HUES64 (cell line): Measurements from ENCODE around the gene PACSIN3.
"Not testable (repeated sequence)": the region's sequence is repeated elsewhere in the genome, so short reads cannot be mapped to it uniquely, and the experiment has no call there.

Experiments used
- H3K27ac ChIP-seq: 2 replicates; pipeline ENCODE4 v1.7.0; 2013; ENCODE audit warnings: low read depth, low read length, inconsistent platforms
- H3K27me3 ChIP-seq: 2 replicates; pipeline ENCODE4 v1.6.1; 2013; ENCODE audit warnings: mild to moderate bottlenecking, low read length; ENCODE audit not compliant: insufficient read depth
- H3K36me3 ChIP-seq: 2 replicates; pipeline ENCODE4 v1.6.1; 2013; ENCODE audit warnings: mild to moderate bottlenecking, low read length; ENCODE audit not compliant: insufficient read depth
- H3K4me1 ChIP-seq: 2 replicates; pipeline ENCODE4 v1.6.1; 2013; ENCODE audit warnings: mild to moderate bottlenecking, low read length, moderate library complexity; ENCODE audit not compliant: insufficient read depth
- H3K4me3 ChIP-seq: 2 replicates; pipeline ENCODE4 v1.5.1; 2013; ENCODE audit warnings: mild to moderate bottlenecking, low read length, moderate library complexity
- H3K9ac ChIP-seq: 2 replicates; pipeline ENCODE4 v1.6.1; 2013; ENCODE audit warnings: mild to moderate bottlenecking, low read depth, low read length
- H3K9me3 ChIP-seq: 2 replicates; pipeline ENCODE4 v1.6.1; 2013; ENCODE audit warnings: low read depth, low read length; ENCODE audit not compliant: insufficient read depth
- WGBS: fragments of 150-250, 120-280 bp; methylation state at CpG from one replicate; pipeline ENCODE4 v1.1.7; 2013; ENCODE audit warnings: missing lambda C conversion rate; 5-methylcytosine and 5-hydroxymethylcytosine counted together

PACSIN3 gene

DNA sequence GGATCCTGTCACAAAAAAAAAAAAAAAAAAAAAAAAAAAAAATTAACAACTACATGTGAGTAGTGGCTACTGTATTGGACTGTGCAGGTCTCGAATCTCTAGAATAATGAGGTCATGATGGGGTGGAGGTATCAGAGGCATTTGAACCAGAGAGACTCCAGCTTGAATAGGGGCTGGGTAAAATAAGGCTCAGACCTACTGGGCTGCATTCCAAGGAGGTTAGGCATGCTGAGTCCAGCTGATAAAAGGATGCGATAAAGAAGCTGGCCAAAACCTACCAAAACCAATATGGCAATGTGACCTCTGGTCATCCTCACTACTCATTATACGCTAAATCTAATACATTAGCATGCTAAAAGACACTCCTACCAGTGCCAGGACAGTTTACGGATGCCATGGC is 5.9 kb upstream of the PACSIN3 start:
- Histone ChIP-seq H3K27ac (no peak overlapping the region), H3K4me3 (no peak overlapping the region), H3K4me1 (peaks cover 8% of the 10 kb centered on the region; the same call in 1 of the 2 replicates), H3K9me3 (no peaks in the 10 kb centered on the region), H3K36me3 (no peaks in the 10 kb centered on the region), H3K27me3 (peaks cover 14% of the 10 kb centered on the region), H3K9ac (no peak overlapping the region)
- 91% methylated on average over 4 of the region's 4 CpGs for WGBS

GRCh38 chr11:47191137-47191536 is 4.9 kb upstream of the PACSIN3 start:
- H3K9ac ChIP-seq, H3K9me3 ChIP-seq, H3K27ac ChIP-seq, H3K4me1 ChIP-seq, H3K36me3 ChIP-seq, H3K4me3 ChIP-seq: not testable (repeated sequence)
- peaks cover 21% of the 10 kb centered on the region for H3K27me3 ChIP-seq
- 93% methylated on average over 10 of the region's 10 CpGs for WGBS

- no peaks in the 10 kb centered on the region for H3K36me3 ChIP-seq
- WGBS, result 90% methylated on average over 11 of the region's 11 CpGs
- H3K4me1 ChIP-seq, result peaks cover 8% of the 10 kb centered on the region; the same call in 1 of the 2 replicates
- H3K4me3 ChIP-seq, result no peak overlapping the region
- H3K27ac ChIP-seq, result no peak overlapping the region
- no peak overlapping the region for H3K9ac ChIP-seq
- H3K27me3 ChIP-seq, result peaks cover 21% of the 10 kb centered on the region
- no peaks in the 10 kb centered on the region for H3K9me3 ChIP-seq
Measured at GRCh38 chr11:47189100-47189834, 3.0 kb upstream of the PACSIN3 start.

DNA sequence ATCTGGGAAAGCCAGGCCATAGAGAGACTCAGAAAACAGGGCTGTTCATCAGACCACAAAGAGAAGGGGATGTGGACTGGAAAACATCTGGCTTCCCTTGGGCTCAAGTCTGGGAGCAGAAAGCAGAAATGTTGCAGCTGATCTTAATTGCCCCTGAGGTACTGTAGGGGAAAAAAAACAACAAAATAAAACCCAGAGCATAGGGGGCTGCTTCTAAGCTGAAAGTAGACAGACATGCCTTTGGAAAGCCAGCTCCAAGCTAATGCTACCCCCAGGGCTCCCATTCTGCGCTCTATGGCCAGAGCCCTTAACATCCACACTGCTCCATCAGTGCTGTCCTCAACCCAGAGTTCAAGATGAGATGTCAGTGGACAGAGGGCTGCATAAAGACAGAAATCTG is 2.0 kb upstream of the PACSIN3 start:
- 83% methylated on average over 1 of the region's 1 CpG for WGBS
- no peak overlapping the region for H3K9ac ChIP-seq

GRCh38 chr11:47187723-47188122 is 1.5 kb upstream of the PACSIN3 start:
- Histone ChIP-seq H3K9me3 (no peaks in the 10 kb centered on the region), H3K9ac (peak overlapping the region; percentile 80), H3K4me3 (peak overlapping the region; percentile 75), H3K4me1 (peaks cover 5% of the 10 kb centered on the region; the same call in 1 of the 2 replicates), H3K27me3 (peaks cover 21% of the 10 kb centered on the region), H3K36me3 (no peaks in the 10 kb centered on the region), H3K27ac (peak overlapping the region; percentile 67; the same call in 1 of the 2 replicates)
- 40% methylated on average over 5 of the region's 5 CpGs for WGBS

More for the DNA sequence above, 2.0 kb upstream of the PACSIN3 start:
- Histone ChIP-seq H3K4me1 (peaks cover 5% of the 10 kb centered on the region; the same call in 1 of the 2 replicates), H3K27me3 (peaks cover 21% of the 10 kb centered on the region), H3K9me3 (no peaks in the 10 kb centered on the region), H3K4me3 (no peak overlapping the region), H3K36me3 (no peaks in the 10 kb centered on the region), H3K27ac (no peak overlapping the region)

DNA sequence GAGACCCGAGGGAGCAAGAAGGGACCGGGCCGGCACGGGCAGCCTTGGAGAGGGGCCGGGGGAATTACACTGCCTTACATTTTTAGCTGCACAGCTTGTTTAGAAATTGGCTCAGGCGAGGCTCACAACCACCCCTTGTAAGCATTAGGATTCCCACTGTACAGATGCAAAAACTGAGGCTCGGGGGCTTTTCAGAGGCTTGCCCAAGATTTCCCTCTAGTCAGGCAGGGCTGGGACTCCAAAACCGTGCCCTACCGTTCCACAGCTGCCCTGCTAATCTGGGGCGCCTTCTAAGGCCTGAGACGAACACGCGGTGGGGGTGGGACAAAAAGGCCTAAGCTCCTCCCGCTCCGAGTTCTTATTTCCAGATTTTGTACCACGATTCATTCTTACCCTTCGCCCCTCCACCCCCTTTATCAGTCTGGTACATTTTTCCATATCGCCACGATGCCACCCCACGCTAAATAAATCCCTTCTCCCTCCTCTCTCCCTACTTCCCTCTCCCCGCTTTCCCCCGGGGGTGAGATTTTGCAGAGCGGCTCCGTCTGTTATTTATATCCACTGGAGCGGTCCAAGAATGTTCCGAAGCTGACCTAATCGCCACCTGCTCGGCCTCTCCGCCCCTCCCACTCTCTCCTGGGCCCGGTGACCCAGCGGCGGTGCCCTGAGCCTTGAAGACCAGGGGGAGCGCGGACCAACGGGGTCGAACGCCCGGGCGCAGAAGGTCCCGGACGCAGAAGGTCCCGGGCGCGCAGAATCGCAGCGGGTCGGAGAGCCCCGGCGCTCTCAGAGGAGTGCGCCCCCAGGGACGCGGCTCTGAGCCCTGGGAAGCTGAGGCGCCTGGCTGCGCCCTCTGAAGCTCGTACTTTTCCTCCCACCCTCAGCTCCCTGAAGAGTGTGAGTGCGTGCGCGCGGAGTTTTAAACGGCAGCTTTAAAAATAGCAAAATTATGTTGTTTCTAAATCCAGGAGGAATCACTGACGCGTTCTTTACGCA is 764 bp upstream of the PACSIN3 start:
- no peaks in the 10 kb centered on the region for H3K9me3 ChIP-seq
- H3K9ac ChIP-seq, result peak overlapping the region; percentile 80
- H3K4me3 ChIP-seq, result peak overlapping the region; percentile 75
- WGBS, result 1% methylated on average over 62 of the region's 63 CpGs
- H3K4me1 ChIP-seq, result peaks cover 5% of the 10 kb centered on the region; the same call in 1 of the 2 replicates
- peaks cover 21% of the 10 kb centered on the region for H3K27me3 ChIP-seq
- no peaks in the 10 kb centered on the region; the same call in 1 of the 2 replicates for H3K36me3 ChIP-seq
- peak overlapping the region; percentile 84 for H3K27ac ChIP-seq

DNA sequence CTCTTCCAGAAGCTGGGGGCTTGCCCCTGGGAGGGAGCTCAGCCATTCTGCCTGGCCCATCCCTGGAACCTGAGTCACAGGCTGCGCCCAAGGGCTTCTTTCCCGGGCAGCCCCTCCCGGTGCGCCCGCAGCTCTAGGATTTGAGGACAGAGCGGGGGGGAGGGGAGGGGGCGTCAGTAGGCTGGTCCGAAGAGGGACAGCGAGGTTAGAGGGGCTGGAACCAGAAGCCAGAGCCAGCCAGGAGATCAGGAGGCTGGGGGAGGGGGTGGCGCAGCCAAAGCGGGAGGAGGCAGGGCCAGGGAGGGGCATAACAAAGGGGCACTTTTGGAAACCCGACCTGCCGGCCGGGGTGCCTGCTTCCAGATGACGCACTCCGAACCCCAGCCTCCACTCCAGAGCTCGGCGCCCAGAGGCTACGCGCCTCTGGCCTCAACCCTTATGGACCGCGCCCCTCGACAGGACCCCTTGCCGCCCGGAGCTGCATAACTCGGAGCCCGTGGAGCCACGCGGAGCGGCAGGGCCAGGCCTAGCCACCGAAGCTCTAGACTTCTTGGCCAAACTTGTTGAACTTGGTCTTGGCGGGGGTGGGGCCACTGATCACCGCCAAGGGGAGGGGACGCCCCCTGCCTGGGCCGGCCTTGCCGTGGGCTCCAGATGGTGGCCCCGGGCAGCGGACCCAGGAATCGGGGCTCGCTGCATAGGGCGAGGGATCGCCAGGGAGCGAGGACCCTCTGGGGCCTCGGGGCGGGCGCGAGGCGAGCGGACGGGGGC is 744 bp downstream of the PACSIN3 start:
- H3K27me3 ChIP-seq, result peaks cover 21% of the 10 kb centered on the region
- H3K4me1 ChIP-seq, result peaks cover 5% of the 10 kb centered on the region; the same call in 1 of the 2 replicates
- under 1% methylated on average over 50 of the region's 50 CpGs for WGBS
- peak overlapping the region; percentile 75 for H3K4me3 ChIP-seq
- H3K27ac ChIP-seq, result peak overlapping the region; percentile 99
- peak overlapping the region; percentile 89 for H3K9ac ChIP-seq
- no peaks in the 10 kb centered on the region for H3K9me3 ChIP-seq
- no peaks in the 10 kb centered on the region; the same call in 1 of the 2 replicates for H3K36me3 ChIP-seq

GRCh38 chr11:47184711-47185304 is 1.4 kb downstream of the PACSIN3 start:
- H3K36me3 ChIP-seq, result peaks cover 5% of the 10 kb centered on the region; the same call in 1 of the 2 replicates
- no peaks in the 10 kb centered on the region for H3K9me3 ChIP-seq
- H3K4me3 ChIP-seq, result peak overlapping the region; percentile 75
- WGBS, result 37% methylated on average over 13 of the region's 13 CpGs
- peak overlapping the region; percentile 99 for H3K27ac ChIP-seq
- peaks cover 21% of the 10 kb centered on the region for H3K27me3 ChIP-seq
- peaks cover 5% of the 10 kb centered on the region; the same call in 1 of the 2 replicates for H3K4me1 ChIP-seq
- peak overlapping the region; percentile 56 for H3K9ac ChIP-seq

- peaks cover 12% of the 10 kb centered on the region; the same call in 1 of the 2 replicates for H3K36me3 ChIP-seq
- 96% methylated on average over 7 of the region's 7 CpGs for WGBS
- H3K4me1 ChIP-seq, result peaks cover 5% of the 10 kb centered on the region; the same call in 1 of the 2 replicates
- no peak overlapping the region for H3K4me3 ChIP-seq
- no peak overlapping the region for H3K27ac ChIP-seq
- peaks cover 21% of the 10 kb centered on the region for H3K27me3 ChIP-seq
- no peaks in the 10 kb centered on the region for H3K9me3 ChIP-seq
- H3K9ac ChIP-seq, result no peak overlapping the region
Measured at GRCh38 chr11:47183969-47184368, 2.3 kb downstream of the PACSIN3 start.
